Epithelial cell of esophagus (primary cell): ENCODE measurements around the gene KIAA1217.
"Not testable (repeated sequence)": the region's sequence is repeated elsewhere in the genome, so short reads cannot be mapped to it uniquely, and the experiment has no call there.

ENCODE experiments used
- DNase-seq: peaks from one replicate; pipeline ENCODE4 v3.0.0; 2010; ENCODE audit warnings: low read depth
- H3K4me3 ChIP-seq: 2 replicates; pipeline ENCODE4 v1.5.1; 2011; ENCODE audit warnings: mild to moderate bottlenecking, low read length, control low read depth
- CTCF ChIP-seq: IDR thresholded peaks from 2 replicates; pipeline ENCODE4 v1.5.1; 2011; ENCODE audit warnings: low read depth, mild to moderate bottlenecking, low read length, control low read depth, inconsistent platforms; ENCODE audit not compliant: insufficient read depth; ENCODE audit errors: missing control alignments

KIAA1217 gene

GRCh38 chr10:24350070-24350921, 141.4 kb downstream of the KIAA1217 start:
- no peak for TF ChIP-seq CTCF
- DNase-seq: no peak
- H3K4me3 ChIP-seq: no peak overlapping the region

DNA sequence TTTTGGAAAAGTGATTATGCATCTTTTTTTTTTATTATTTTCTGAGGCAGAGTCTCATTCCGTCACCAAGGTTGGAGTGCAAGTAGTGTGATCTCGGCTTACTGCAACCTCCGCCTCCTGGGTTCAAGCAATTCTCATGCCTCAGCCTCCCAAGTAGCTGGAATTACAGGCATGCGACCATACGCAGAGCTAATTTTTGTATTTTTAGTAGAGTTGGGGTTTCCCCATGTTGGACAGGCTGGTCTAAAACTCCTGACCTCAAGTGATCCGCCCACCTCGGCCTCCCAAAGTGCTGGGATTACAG, 141.9 kb downstream of the KIAA1217 start:
- not testable (repeated sequence) for DNase-seq, H3K4me3 ChIP-seq

- no peak for TF ChIP-seq CTCF
- peak; percentile 23 for DNase-seq
Observed at GRCh38 chr10:24351961-24352360, 143.0 kb downstream of the KIAA1217 start.

GRCh38 chr10:24352399-24352798, 143.5 kb downstream of the KIAA1217 start:
- DNase-seq: no peak
- H3K4me3 ChIP-seq: no peak overlapping the region
- no peak for TF ChIP-seq CTCF

More at GRCh38 chr10:24351961-24352360, 143.0 kb downstream of the KIAA1217 start:
- no peak overlapping the region for H3K4me3 ChIP-seq

- H3K4me3 ChIP-seq: no peak overlapping the region
- DNase-seq: no peak
- TF ChIP-seq CTCF: no peak
Observed at GRCh38 chr10:24353319-24353718, 144.4 kb downstream of the KIAA1217 start.

DNA sequence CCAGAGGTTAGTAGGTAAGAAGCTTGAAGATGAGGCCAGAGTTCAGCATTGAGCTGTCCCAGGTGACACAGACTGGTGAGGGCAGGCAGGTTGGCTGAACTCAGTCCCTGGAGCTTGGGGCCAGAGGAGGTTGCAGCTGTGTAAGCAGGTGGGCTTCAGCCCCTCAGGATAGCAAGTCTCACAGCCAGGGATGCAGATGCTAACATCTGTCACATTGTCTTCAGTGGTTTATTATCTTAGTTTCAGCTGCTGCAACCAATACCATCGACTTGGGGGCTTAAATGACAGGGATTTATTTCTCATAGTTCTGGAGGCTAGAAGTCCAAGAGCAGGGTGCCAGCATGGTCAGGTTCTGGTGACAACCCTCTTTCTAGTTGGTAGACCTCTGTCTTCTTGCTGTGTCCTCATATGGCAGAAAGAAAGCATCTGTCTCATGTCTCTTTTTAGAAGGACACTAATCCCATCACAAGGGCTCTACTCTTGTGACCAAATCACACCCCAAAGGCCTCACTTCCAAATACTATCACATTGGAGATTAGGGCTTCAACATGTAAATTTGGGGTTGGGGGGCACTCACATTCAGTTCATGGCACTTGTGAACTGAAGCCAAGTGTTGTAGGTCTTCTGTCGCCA, 146.2 kb downstream of the KIAA1217 start:
- no peak for DNase-seq
- H3K4me3 ChIP-seq: no peak overlapping the region
- no peak for TF ChIP-seq CTCF

- no peak overlapping the region for H3K4me3 ChIP-seq
- TF ChIP-seq CTCF: no peak
- no peak for DNase-seq
Observed at GRCh38 chr10:24357344-24358004, 148.5 kb downstream of the KIAA1217 start.
